ENCODE results near the gene SPA17. TPM values are rescaled to one million over a fixed set of nuclear protein-coding genes. Genes with fewer than 3 reads are reported as not detected.

The SPA17 gene
- total and polyA plus RNA-seq, 2 of the 8 experiments (the other 6 are each of a cell fraction or from before 2014, with no cell fraction given), result 3.7 to 5.2 TPM

DNA sequence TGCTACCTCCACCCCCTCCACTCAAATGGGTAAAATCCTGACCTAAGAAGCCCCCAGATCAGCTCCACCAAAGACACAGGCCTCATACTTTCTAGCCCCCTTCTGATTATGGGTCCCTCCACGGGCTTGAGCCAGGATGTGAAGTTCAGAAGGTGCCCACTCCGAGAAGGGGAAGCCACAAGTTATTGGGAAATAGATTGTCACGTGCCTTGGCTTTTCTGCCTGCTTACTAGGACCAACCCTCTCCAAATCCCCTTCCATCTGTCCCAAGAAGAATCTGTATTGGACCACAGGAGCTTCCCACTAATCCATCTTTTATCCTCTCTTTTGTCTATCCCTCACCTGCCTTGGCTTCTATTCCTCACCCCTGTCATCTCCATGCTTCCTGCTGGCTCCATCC, 63.0 kb downstream of the SPA17 start:
- POLR2A ChIA-PET (ENCODE audit: partially characterized antibody), result interaction anchor here (0.7 kb wide), 1 partner anchor 12 kb away, joined by 3 read pairs; no protein-coding TSS in a partner anchor
- Histone ChIP-seq H4K20me1 (replicated peaks in 1 of 2; ENCODE audit: control insufficient read depth in 1 of 2, insufficient read depth in 2 of 2, low read length in 2 of 2) (peaks cover 5% of the 10 kb centered on the region in 2 experiments), H3K4ac (replicated peaks; ENCODE audit: insufficient read length, low read depth, low read length) (no peak overlapping the region), H3K14ac (ENCODE audit: insufficient read length) (no peak overlapping the region), H3K9ac (replicated peaks in 1 of 4; ENCODE audit: extremely low read depth in 1 of 4, low read depth in 3 of 4, low read length in 3 of 4) (no peak overlapping the region), H3K23me2 (ENCODE audit: low read depth, low read length) (peaks cover 9% of the 10 kb centered on the region), H2BK12ac (ENCODE audit: low read depth, low read length) (no peak overlapping the region), H3K79me2 (ENCODE audit: control insufficient read depth in 1 of 2, insufficient read depth in 2 of 2, low read length in 2 of 2) (no peaks in the 10 kb centered on the region), H3K4me2 (ENCODE audit: insufficient read depth in 1 of 2, low read depth in 2 of 2, low read length in 2 of 2) (no peak overlapping the region), H3K56ac (replicated peaks; ENCODE audit: insufficient read length, low read depth, low read length) (no peak overlapping the region), H2BK5ac (ENCODE audit: low read depth, low read length) (no peak overlapping the region), H3K4me3 (ENCODE audit: extremely low read depth in 1 of 4, insufficient read depth in 2 of 4, low read depth in 3 of 4, low read length in 4 of 4) (no peak overlapping the region), H3K18ac (ENCODE audit: extremely low read depth, low read length) (no peak overlapping the region), H2BK15ac (ENCODE audit: low read length) (no peak overlapping the region), H2BK20ac (ENCODE audit: low read length) (no peak overlapping the region), H3K79me1 (ENCODE audit: low read depth, low read length) (no peaks in the 10 kb centered on the region), H2BK120ac (replicated peaks; ENCODE audit: low read depth, low read length) (no peak overlapping the region), H3K23ac (ENCODE audit: insufficient read length) (no peak overlapping the region), H3K27ac (ENCODE audit: low read depth, low read length) (no peak overlapping the region), H2AFZ (ENCODE audit: low read length) (no peak overlapping the region), H3K27me3 (replicated peaks in 1 of 4; ENCODE audit: control insufficient read depth in 3 of 4, extremely low read depth in 1 of 4, insufficient read depth in 3 of 4, low read length in 3 of 4) (peaks cover 39 to 66% (median 54%) of the 10 kb centered on the region in 4 experiments), H3K4me1 (replicated peaks in 1 of 4; ENCODE audit: control insufficient read depth in 3 of 4, insufficient read depth in 4 of 4, low read length in 3 of 4) (peaks cover 0 to 15% (median 2%) of the 10 kb centered on the region in 4 experiments; a peak in 4 of 7 replicates), H4K8ac (ENCODE audit: extremely low read depth, insufficient read depth, low read length) (no peak overlapping the region), H2AK5ac (ENCODE audit: low read depth, low read length) (no peak overlapping the region), H3K36me3 (ENCODE audit: control insufficient read depth in 2 of 4, insufficient read depth in 4 of 4, low read length in 3 of 4) (no peaks in the 10 kb centered on the region), H4K91ac (replicated peaks; ENCODE audit: insufficient read length, low read length) (no peak overlapping the region), H3K9me3 (ENCODE audit: insufficient read depth in 2 of 2, low read depth in 1 of 2, low read length in 1 of 2) (no peaks in the 10 kb centered on the region), H4K5ac (ENCODE audit: insufficient read length, low read depth, low read length) (no peak overlapping the region)
- CTCF ChIA-PET (ENCODE audit: partially characterized antibody), result interaction anchor here (0.9 to 21.1 kb wide), 6 partner anchors 10 to 130 kb away, joined by 3 to 382 read pairs (median 3); partner anchors contain the start of genes ESAM and VSIG2
- FAIRE-seq (no peak), DNase-seq (ENCODE audit: low read depth in 1 of 2, low spot score in 2 of 2) (no peak)
- 62% methylated on average over 3 of the region's 3 CpGs; no CpG with 5 or more reads in 1 of the 2 experiments for WGBS, 2 experiments (ENCODE audit: extremely low coverage in 1 of 2, insufficient coverage in 1 of 2, insufficient read length in 1 of 2, insufficient replicate concordance in 2 of 2, low coverage in 1 of 2, low lambda C conversion rate in 2 of 2, missing lambda C conversion rate in 1 of 2)
- TF ChIP-seq TEAD4 (IDR thresholded peaks at IDR 0.05; ENCODE audit: low read depth, low read length) (no peak), HDAC2 (IDR thresholded peaks at IDR 0.05; ENCODE audit: borderline replicate concordance in 1 of 2, low read depth in 2 of 2, low read length in 2 of 2) (no peak), EZH2 (IDR thresholded peaks at IDR 0.05; ENCODE audit: low read depth, low read length, severe bottlenecking) (no peak), JUN (IDR thresholded peaks at IDR 0.05; ENCODE audit: low read depth, low read length) (no peak), HDAC6 (IDR thresholded peaks at IDR 0.05; ENCODE audit: low read depth, low read length) (no peak), YY1 (IDR thresholded peaks at IDR 0.05; ENCODE audit: low read depth, low read length) (no peak), TAF7 (optimal IDR thresholded peaks at IDR 0.05; ENCODE audit: borderline replicate concordance, low read depth, low read length) (no peak), RAD21 (IDR thresholded peaks at IDR 0.05 in 1 of 2, conservative IDR thresholded peaks at IDR 0.05 in 1 of 2; ENCODE audit: low read depth in 2 of 2, low read length in 2 of 2) (no peak), RFX5 (IDR thresholded peaks at IDR 0.05; ENCODE audit: borderline replicate concordance, low read depth, low read length) (no peak), GTF2F1 (IDR thresholded peaks at IDR 0.05; ENCODE audit: borderline replicate concordance, low read depth, low read length) (no peak), BCL11A (IDR thresholded peaks at IDR 0.05; ENCODE audit: low read depth in 2 of 2, low read length in 2 of 2) (no peak), RNF2 (IDR thresholded peaks at IDR 0.05; ENCODE audit: borderline replicate concordance, low read depth, low read length, missing control alignments, poor library complexity, severe bottlenecking) (no peak), NRF1 (IDR thresholded peaks at IDR 0.05; ENCODE audit: low read depth, low read length) (no peak)

Measured in H1 (cell line).